GM12872 (cell line): ENCODE measurements around the gene MAFG.

Source experiments
- CTCF ChIP-seq: IDR thresholded peaks from 3 replicates; pipeline ENCODE4 v1.5.1; 2011; ENCODE audit warnings: low read depth, mild to moderate bottlenecking, low read length, moderate library complexity; ENCODE audit not compliant: insufficient read depth

The MAFG gene

DNA sequence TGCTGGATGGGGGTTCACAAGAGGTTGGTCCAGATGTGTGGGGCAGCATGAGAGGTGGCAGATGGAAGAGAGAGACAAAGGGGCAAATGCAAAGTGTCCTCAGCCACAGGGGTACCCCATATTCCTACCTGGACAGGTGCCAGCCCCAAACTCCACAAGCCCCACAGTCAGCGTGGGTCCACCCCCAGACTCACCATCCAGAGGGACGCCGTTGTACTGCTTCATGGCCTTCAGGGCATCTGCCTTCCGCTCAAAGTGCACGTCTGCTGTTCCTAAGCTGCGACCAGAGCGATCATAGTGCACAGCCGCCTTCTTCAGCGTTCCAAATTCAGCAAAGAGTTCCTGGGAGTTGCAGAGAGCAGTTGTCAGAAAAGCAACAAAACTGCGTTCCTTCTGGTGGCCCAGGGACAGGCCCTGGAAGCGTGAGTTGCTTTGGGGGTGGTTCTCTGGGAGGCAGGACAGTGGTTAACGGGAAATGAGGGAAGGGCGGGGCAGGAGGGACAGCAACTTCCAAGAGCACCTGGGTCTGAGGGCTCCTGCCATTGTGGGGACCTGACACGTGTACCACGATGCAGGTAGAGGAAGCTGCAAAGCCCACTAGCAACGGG lies 38.4 kb downstream of the MAFG start:
- no peak for TF ChIP-seq CTCF

- TF ChIP-seq CTCF = no peak
These were observed 39.2 kb downstream of the MAFG start for GRCh38 chr17:81888105-81888987.

GRCh38 chr17:81885869-81886548 lies 41.5 kb downstream of the MAFG start:
- no peak for TF ChIP-seq CTCF

- no peak for TF ChIP-seq CTCF
These were observed 42.1 kb downstream of the MAFG start for GRCh38 chr17:81885454-81885853.

DNA sequence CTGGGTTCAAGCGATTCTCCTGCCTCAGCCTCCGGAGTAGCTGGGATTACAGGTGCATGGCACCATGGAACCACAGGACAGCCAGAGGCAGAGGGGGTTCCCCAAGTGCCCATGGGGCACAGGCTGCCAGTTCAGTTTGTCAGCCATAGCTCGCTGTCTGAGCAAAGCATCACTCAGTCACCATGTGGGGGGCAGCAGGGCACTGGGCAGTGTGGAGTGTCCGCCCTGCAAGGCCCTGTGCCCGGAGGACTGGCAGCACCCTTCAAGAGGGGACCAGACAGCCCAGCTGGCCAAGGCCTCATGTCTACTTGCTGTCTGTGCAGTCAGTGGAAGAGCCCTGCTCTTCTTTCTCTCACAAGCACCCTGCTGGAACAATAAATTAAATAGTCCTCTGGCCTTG lies 42.6 kb downstream of the MAFG start:
- no peak for TF ChIP-seq CTCF

DNA sequence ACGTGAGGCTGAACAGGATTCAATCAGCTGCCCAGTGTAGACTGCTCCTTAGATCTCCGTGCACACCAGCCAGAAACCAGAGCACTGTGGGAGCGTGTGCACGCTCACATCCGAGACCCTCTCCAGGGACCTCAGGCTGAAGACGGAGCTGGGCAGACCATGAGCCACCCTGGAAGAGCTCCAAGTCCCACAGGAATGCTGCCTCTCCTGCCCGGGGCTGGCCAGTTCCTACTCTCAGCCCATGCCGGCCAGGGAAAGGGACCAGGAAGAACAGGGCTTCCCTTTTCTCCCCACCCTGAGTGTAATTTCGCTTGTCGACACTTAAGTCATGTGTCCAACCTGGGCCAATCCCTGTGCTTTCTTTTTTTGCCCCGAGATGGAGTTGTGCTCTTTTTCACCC lies 43.0 kb downstream of the MAFG start:
- TF ChIP-seq CTCF = no peak

DNA sequence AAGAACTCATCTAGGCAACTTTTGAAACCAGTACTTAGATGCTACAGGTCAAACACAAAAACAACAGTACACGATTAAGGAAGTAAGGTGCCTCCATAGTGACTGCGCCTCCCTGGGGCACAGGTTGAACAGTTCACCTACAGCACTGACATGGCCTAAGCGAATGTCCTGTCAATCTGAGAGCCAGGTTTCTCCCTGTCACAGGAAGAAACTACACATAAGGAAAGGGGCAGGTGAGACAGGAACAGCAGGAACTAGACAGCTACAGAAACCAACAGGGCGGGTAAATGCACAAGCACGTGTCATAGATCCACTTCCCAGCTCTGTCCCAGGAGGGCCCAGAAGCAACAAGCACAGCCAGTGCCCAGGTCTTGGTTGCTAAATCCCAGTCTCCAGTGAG lies 48.4 kb downstream of the MAFG start:
- no peak for TF ChIP-seq CTCF
